Measurements from ENCODE around the gene MICAL3. TPM values are rescaled to one million over a fixed set of nuclear protein-coding genes. Genes with fewer than 3 reads are reported as not detected.

Gene MICAL3
- total and polyA plus RNA-seq, 9 of the 15 experiments (the other 6 are each of a cell fraction or from before 2014, with no cell fraction given) = 0.53 to 32.1 (median 12.3) TPM

DNA sequence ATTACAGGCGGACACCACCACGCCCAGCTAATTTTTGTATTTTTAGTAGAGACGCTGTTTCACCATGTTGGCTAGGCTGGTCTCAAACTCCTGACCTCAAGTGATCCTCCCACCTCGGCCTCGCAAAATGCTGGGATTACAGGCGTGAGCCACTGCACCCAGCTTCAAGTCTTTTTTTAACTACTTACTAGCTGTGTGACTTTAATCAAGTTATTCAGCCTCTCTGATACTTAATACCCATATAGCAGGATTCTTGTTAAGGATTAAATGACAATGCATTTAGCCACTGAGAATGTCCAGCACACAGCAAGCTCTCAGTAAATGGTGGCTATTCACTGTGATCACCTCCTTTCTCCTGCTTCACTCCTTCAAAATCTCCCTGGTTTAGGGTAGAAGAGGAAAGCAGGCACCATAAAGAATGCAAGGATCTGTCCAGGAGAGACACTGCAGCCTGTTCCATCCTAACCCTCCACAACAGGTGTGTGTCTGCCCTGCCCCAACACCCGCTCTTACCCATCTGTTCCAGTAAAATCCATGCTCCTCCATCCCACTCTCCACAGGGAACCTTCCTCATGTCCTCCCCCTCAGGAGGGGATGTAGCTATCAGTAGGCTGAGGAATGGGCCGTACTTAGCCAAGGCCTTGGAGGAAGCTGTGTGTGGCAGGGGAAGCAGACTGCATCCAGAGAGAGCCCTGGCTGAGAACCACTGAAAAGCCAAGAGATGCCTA lies 69.3 kb downstream of the MICAL3 start:
- no peaks in the 10 kb centered on the region; a peak in 2 of 5 replicates for H3K4me1 ChIP-seq (replicated peaks in 1 of 2; ENCODE audit: control insufficient read depth in 2 of 2, insufficient read depth in 2 of 2, low read length in 2 of 2)
- H3K27ac ChIP-seq (ENCODE audit: extremely low read depth, low read depth, low read length) = no peak overlapping the region
- no peak overlapping the region for H2AFZ ChIP-seq (ENCODE audit: low read depth, low read length)
- peak; percentile 19 for TF ChIP-seq RBM25 (IDR thresholded peaks at IDR 0.05; ENCODE audit: low read depth, low read length, severe bottlenecking)
- TF ChIP-seq, protein P1, sequence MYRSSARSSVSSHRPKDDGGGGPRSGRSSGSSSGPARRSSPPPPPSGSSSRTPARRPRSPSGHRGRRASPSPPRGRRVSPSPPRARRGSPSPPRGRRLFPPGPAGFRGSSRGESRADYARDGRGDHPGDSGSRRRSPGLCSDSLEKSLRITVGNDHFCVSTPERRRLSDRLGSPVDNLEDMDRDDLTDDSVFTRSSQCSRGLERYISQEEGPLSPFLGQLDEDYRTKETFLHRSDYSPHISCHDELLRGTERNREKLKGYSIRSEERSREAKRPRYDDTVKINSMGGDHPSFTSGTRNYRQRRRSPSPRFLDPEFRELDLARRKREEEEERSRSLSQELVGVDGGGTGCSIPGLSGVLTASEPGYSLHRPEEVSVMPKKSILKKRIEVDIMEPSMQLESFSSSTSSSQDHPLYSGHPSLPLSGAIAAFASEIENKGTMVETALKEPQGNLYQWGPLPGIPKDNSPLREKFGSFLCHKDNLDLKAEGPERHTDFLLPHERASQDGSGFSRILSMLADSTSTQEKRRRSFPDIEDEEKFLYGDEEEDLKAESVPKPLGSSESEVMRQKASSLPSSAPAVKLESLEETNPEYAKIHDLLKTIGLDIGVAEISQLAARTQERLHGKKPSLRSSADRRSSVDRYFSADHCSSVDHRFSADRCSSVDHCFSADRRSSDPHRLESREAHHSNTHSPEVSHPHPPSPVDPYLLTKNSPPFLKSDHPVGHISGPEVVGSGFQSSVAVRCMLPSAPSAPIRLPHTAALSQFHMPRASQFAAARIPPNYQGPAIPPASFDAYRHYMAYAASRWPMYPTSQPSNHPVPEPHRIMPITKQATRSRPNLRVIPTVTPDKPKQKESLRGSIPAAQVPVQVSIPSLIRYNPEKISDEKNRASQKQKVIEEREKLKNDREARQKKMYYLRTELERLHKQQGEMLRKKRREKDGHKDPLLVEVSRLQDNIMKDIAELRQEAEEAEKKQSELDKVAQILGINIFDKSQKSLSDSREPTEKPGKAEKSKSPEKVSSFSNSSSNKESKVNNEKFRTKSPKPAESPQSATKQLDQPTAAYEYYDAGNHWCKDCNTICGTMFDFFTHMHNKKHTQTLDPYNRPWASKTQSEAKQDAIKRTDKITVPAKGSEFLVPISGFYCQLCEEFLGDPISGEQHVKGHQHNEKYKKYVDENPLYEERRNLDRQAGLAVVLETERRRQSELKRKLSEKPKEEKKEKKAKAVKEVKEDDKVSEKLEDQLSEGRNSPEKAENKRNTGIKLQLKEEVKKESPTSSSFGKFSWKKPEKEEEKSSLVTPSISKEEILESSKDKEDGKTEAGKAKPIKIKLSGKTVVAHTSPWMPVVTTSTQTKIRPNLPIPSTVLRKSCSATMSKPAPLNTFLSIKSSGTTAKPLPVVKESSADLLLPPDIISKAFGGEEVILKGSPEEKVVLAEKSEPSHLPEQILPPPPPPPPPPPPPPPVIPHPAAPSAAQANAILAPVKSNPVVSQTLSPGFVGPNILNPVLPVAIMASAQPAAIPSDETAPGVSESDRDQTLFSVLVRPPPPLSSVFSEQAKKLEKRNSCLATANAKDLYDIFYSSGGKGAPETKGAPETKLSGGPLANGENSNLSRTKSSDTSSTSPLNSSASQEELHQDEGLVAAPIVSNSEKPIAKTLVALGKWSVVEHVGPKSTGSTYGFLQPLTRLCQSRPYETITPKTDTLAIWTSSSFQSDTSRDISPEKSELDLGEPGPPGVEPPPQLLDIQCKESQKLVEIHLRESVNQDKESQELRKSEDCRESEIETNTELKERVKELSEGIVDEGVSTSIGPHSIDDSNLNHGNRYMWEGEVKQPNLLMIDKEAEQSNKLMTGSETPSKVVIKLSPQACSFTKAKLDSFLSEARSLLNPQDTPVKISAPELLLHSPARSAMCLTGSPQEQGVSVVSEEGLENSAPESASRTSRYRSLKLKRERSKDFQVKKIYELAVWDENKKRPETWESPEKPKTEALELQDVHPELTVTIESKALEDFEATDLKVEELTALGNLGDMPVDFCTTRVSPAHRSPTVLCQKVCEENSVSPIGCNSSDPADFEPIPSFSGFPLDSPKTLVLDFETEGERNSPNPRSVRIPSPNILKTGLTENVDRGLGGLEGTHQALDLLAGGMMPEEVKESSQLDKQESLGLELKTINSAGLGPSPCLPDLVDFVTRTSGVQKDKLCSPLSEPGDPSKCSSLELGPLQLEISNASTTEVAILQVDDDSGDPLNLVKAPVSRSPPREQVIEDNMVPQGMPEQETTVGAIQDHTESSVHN (IDR thresholded peaks at IDR 0.05; ENCODE audit: borderline replicate concordance in 1 of 2, low read depth in 1 of 2) = no peak
- TF ChIP-seq, protein P2, sequence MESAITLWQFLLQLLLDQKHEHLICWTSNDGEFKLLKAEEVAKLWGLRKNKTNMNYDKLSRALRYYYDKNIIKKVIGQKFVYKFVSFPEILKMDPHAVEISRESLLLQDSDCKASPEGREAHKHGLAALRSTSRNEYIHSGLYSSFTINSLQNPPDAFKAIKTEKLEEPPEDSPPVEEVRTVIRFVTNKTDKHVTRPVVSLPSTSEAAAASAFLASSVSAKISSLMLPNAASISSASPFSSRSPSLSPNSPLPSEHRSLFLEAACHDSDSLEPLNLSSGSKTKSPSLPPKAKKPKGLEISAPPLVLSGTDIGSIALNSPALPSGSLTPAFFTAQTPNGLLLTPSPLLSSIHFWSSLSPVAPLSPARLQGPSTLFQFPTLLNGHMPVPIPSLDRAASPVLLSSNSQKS (CRISPR knock-in tag; IDR thresholded peaks at IDR 0.05) = no peak
- H3K36me3 ChIP-seq (ENCODE audit: control insufficient read depth, insufficient read depth, low read length) = no peaks in the 10 kb centered on the region
- H3K9me1 ChIP-seq (ENCODE audit: control insufficient read depth, insufficient read depth, low read length) = no peaks in the 10 kb centered on the region
- no peak overlapping the region for H3K9ac ChIP-seq (ENCODE audit: insufficient read depth in 1 of 2, low read depth in 2 of 2, low read length in 2 of 2)
- H3K79me2 ChIP-seq (ENCODE audit: control insufficient read depth, insufficient read depth, low read length) = peaks cover 16% of the 10 kb centered on the region; the same call in 2 of the 3 replicates
- POLR2A ChIA-PET = interaction anchor here (0.6 to 1.1 kb wide), 3 partner anchors 19 to 195 kb away, joined by 3 to 4 read pairs (median 3); partner anchors contain the start of gene USP18
- no peaks in the 10 kb centered on the region for H3K27me3 ChIP-seq (ENCODE audit: control insufficient read depth in 2 of 2, insufficient read depth in 2 of 2, low read length in 2 of 2)
- FAIRE-seq (no peak), ATAC-seq (no peak), DNase-seq (ENCODE audit: extremely low read depth in 1 of 4, low spot score in 3 of 4) (no peak)
- H3K4me3 ChIP-seq = no peak overlapping the region
- peaks cover 32% of the 10 kb centered on the region for H4K20me1 ChIP-seq (replicated peaks; ENCODE audit: control insufficient read depth, insufficient read depth, low read length)
- no peak overlapping the region for H3K4me2 ChIP-seq (ENCODE audit: insufficient read depth, low read length)
- no TSS peak for BruUV-seq (replicated peaks)
- WGBS (ENCODE audit: insufficient coverage, low coverage, missing lambda C conversion rate) = 82% methylated on average over 8 of the region's 8 CpGs
- CTCF ChIA-PET (ENCODE audit: low intra/inter-chr PET ratio) = no interaction called here
- H3K9me3 ChIP-seq (replicated peaks; ENCODE audit: control insufficient read depth, insufficient read depth, low read depth, low read length) = no peaks in the 10 kb centered on the region
- intact Hi-C loops (cut with micrococcal nuclease) = no loop called here
- in situ Hi-C loops (cut with MboI) = no loop called here

Measured in K562 (cell line).